GM12878 (cell line): Measurements from ENCODE around the gene PRPF6. TPM values are rescaled to one million over a fixed set of nuclear protein-coding genes. Genes with fewer than 3 reads are reported as not detected.

Experiments used
- ATAC-seq: fragments of 200-7000 bp; cut with Tn5 transposase; 3 replicates; pipeline ENCODE4 v1.9.1; 2020; ENCODE audit warnings: mild to moderate bottlenecking, moderate library complexity
- BruUV-seq: library from RNA; stranded (reverse); fragments of 400-500 nt; replicated peaks from 2 replicates; lab custom pipeline; 2021; lab: Mats Ljungman, UMichigan
- CTCF ChIA-PET: fragments of 300-600 bp; sonication (Branson Sonifier 250); formaldehyde crosslinking; extraction: SDS; loops from one replicate; lab custom pipeline; 2021; ENCODE audit warnings: inconsistent platforms; lab: Yijun Ruan, JAX
- POLR2A ChIA-PET: fragments of 350-600 bp; formaldehyde crosslinking; extraction: SDS; loops from one replicate; lab custom pipeline; 2021; ENCODE audit warnings: inconsistent platforms; lab: Charles Lee
- RAD21 ChIA-PET: fragments of 300-600 bp; sonication (Branson Sonifier 250); formaldehyde crosslinking; loops from one replicate; lab custom pipeline; 2023; ENCODE audit warnings: antibody characterized with exemption; ENCODE audit not compliant: unreplicated experiment; lab: Charles Lee
- SMC1A ChIA-PET: fragments of 300-600 bp; sonication (Branson Sonifier 250); formaldehyde crosslinking; loops from one replicate; lab custom pipeline; 2023; ENCODE audit not compliant: unreplicated experiment, uncharacterized antibody; lab: Charles Lee
- DNase-seq: peaks from one replicate; pipeline ENCODE4 v3.0.0-alpha.2; 2011; ENCODE audit warnings: low read depth, low spot score
- FAIRE-seq: peaks from 3 replicates; lab custom pipeline; 2011; peaks lifted over from hg19 to GRCh38; lab: Jason Lieb, UNC
- H2AFZ ChIP-seq: 2 replicates; pipeline ENCODE4 v1.6.0; 2011; ENCODE audit warnings: low read depth, low read length, control low read depth; ENCODE audit not compliant: control insufficient read depth
- H3K27ac ChIP-seq: 2 replicates; pipeline ENCODE4 v1.5.1; 2011; ENCODE audit warnings: control low read depth; ENCODE audit not compliant: control insufficient read depth, insufficient read depth
- H3K27me3 ChIP-seq, 2 experiments: replicated peaks in 1 of 2; 2 replicates each; pipeline versions ENCODE4 v1.6.0 to v1.6.1; 2011; ENCODE audit warnings: low read length in 1 of 2; ENCODE audit not compliant: control insufficient read depth in 2 of 2, insufficient read depth in 2 of 2
- H3K36me3 ChIP-seq, 2 experiments: 2 replicates each; pipeline ENCODE4 v1.5.1; 2011; ENCODE audit warnings: low read length in 1 of 2; ENCODE audit not compliant: control insufficient read depth in 2 of 2, insufficient read depth in 2 of 2
- H3K4me1 ChIP-seq: 2 replicates; pipeline ENCODE4 v1.6.1; 2011; ENCODE audit warnings: mild to moderate bottlenecking, low read length, moderate library complexity, mixed read lengths; ENCODE audit not compliant: control insufficient read depth, insufficient read depth
- H3K4me2 ChIP-seq: 2 replicates; pipeline ENCODE4 v1.6.0; 2011; ENCODE audit warnings: control low read depth; ENCODE audit not compliant: control insufficient read depth, insufficient read depth
- H3K4me3 ChIP-seq: fragments of 200-600 bp; sonication (generic); 2 replicates; pipeline ENCODE4 v1.5.1; 2016
- H3K79me2 ChIP-seq: 2 replicates; pipeline ENCODE4 v1.6.0; 2011; ENCODE audit warnings: low read length; ENCODE audit not compliant: control insufficient read depth, insufficient read depth
- H3K9ac ChIP-seq: 2 replicates; pipeline ENCODE4 v1.8.0; 2011; ENCODE audit warnings: low read length, control low read depth, mixed read lengths; ENCODE audit not compliant: control insufficient read depth, insufficient read depth
- H3K9me3 ChIP-seq: replicated peaks from 3 replicates; pipeline ENCODE4 v1.5.1; 2011; ENCODE audit warnings: mild to moderate bottlenecking, low read length; ENCODE audit not compliant: control insufficient read depth, insufficient read depth
- H4K20me1 ChIP-seq: 2 replicates; pipeline ENCODE4 v1.6.0; 2011; ENCODE audit not compliant: control insufficient read depth, insufficient read depth
- BHLHE40 ChIP-seq, 2 experiments: fragments of 450-650 bp in 1 of 2; IDR thresholded peaks; 2 replicates each; pipeline ENCODE4 v1.6.1; 2011 to 2017; ENCODE audit warnings: low read depth in 2 of 2, borderline replicate concordance in 1 of 2, improper control_type of control experiment in 1 of 2, low read length in 1 of 2, mild to moderate bottlenecking in 1 of 2
- CBX5 ChIP-seq: sonication (generic); IDR thresholded peaks from 2 replicates; pipeline ENCODE4 v1.6.1; 2016; ENCODE audit warnings: low read depth, moderate library complexity, mild to moderate bottlenecking, inconsistent platforms
- GATAD2B ChIP-seq: fragments of 450-650 bp; conservative IDR thresholded peaks from 2 replicates; pipeline ENCODE4 v1.6.1; 2017; ENCODE audit warnings: low read depth, mild to moderate bottlenecking, moderate library complexity
- MEF2B ChIP-seq: fragments of 450-650 bp; IDR thresholded peaks from 2 replicates; pipeline ENCODE4 v1.6.1; 2018; ENCODE audit warnings: mild to moderate bottlenecking, moderate library complexity; ENCODE audit not compliant: partially characterized antibody, poor library complexity, severe bottlenecking
- MLLT1 ChIP-seq: fragments of 450-650 bp; IDR thresholded peaks from 2 replicates; pipeline ENCODE4 v1.6.1; 2016; ENCODE audit warnings: mild to moderate bottlenecking
- NR2F1 ChIP-seq: fragments of 450-650 bp; conservative IDR thresholded peaks from 2 replicates; pipeline ENCODE4 v1.6.1; 2017; ENCODE audit warnings: mild to moderate bottlenecking
- PAX5 ChIP-seq: IDR thresholded peaks from 2 replicates; pipeline ENCODE4 v1.6.1; 2011; ENCODE audit warnings: low read depth, low read length, borderline replicate concordance
- RUNX3 ChIP-seq: IDR thresholded peaks from 2 replicates; pipeline ENCODE4 v1.6.1; 2012; ENCODE audit warnings: low read length, inconsistent platforms
- TCF7 ChIP-seq: IDR thresholded peaks from 2 replicates; pipeline ENCODE4 v1.6.1; 2014; ENCODE audit warnings: antibody characterized with exemption, borderline replicate concordance
- ZNF687 ChIP-seq: fragments of 450-650 bp; IDR thresholded peaks from 2 replicates; pipeline ENCODE4 v1.6.1; 2017; ENCODE audit warnings: mild to moderate bottlenecking, moderate library complexity
- WGBS: methylation state at CpG from one replicate; pipeline ENCODE4 v1.1.6; 2016; ENCODE audit warnings: low lambda C conversion rate; ENCODE audit not compliant: insufficient replicate concordance, insufficient coverage; ENCODE audit errors: missing lambda C conversion rate; 5-methylcytosine and 5-hydroxymethylcytosine counted together
- in situ Hi-C: fragments of 300-500 bp; cut with MboI; formaldehyde crosslinking; loops from 9 replicates; pipeline ENCODE4 v1.14.3; 2018; ENCODE audit warnings: mixed read lengths
- intact Hi-C: fragments of 100-400 bp; cut with micrococcal nuclease; formaldehyde crosslinking; loops from one replicate; pipeline ENCODE4 v1.14.2; 2022; ENCODE audit not compliant: unreplicated experiment
- polyA plus RNA-seq, 11 experiments: library from polyadenylated mRNA; depleted of rRNA in 4 of 11; unstranded in 6 of 11; stranded (reverse) in 5 of 11; fragments of >200 nt; fragmentation: Nextera tagmentation in 4 of 11; fragmentation: Illumina TruSeq in 1 of 11; extraction: Ambion mirVana in 4 of 11; extraction: Trizol in 1 of 11; gene quantifications; 1 replicate in 1 of 11; 2 replicates in 10 of 11; pipeline versions ENCODE4 v1.2.1 to v1.2.3, GENCODE V29; 2011 to 2016; ENCODE audit warnings: inconsistent platforms in 2 of 11, missing spikeins in 2 of 11, low read depth in 1 of 11
- total RNA-seq, 4 experiments: library from RNA; depleted of rRNA in 3 of 4; stranded (reverse); fragments of >200 nt in 3 of 4; fragmentation: Illumina TruSeq in 1 of 4; extraction: Trizol in 1 of 4; gene quantifications; 2 replicates each; pipeline versions ENCODE4 v1.2.1 to v1.2.3, GENCODE V29; 2013 to 2021

PRPF6 gene
- total and polyA plus RNA-seq, 10 of the 15 experiments (the other 5 are each of a cell fraction or from before 2014, with no cell fraction given), result 5.0 to 102 (median 71.3) TPM

- TF ChIP-seq TCF7 (no peak), MLLT1 (0 out of 2 replicates have a peak, but pooled peaks have one; percentile 18)
- TF ChIP-seq, all 136 proteins: peak for 1
- Histone ChIP-seq H3K4me3 (no peak overlapping the region), H4K20me1 (no peaks in the 10 kb centered on the region), H3K79me2 (peaks cover 18% of the 10 kb centered on the region), H3K27ac (0 out of 2 replicates have a peak overlapping the region, but pooled peaks have one; percentile 33), H3K9ac (no peak overlapping the region), H3K27me3 (no peaks in the 10 kb centered on the region), H3K9me3 (peaks cover 32% of the 10 kb centered on the region), H2AFZ (no peak overlapping the region), H3K4me1 (peaks cover 17% of the 10 kb centered on the region), H3K4me2 (no peak overlapping the region), H3K36me3 (peaks cover 39 to 61% of the 10 kb centered on the region in 2 experiments)
- no TSS peak for BruUV-seq
- SMC1A ChIA-PET, result interaction anchor here (1.0 to 2.9 kb wide), 2 partner anchors 27 to 109 kb away, joined by 3 to 9 read pairs; partner anchors contain the start of gene SAMD10
- RAD21 ChIA-PET, result interaction anchor here (1.1 to 1.8 kb wide), 3 partner anchors 26 to 33 kb away, joined by 3 to 6 read pairs (median 5); partner anchors contain the start of gene PRPF6
- intact Hi-C loops, result no loop called here
- POLR2A ChIA-PET, result interaction anchor here (1.4 to 2.5 kb wide), 2 partner anchors 24 to 50 kb away, joined by 3 to 12 read pairs; partner anchors contain the start of gene UCKL1
- no peak for FAIRE-seq
- CTCF ChIA-PET, result interaction anchor here (1.0 kb wide), 1 partner anchor 32 kb away, joined by 3 read pairs; no protein-coding TSS in a partner anchor
- 88% methylated on average over 10 of the region's 10 CpGs for whole genome bisulfite sequencing
- no peak for DNase-seq
- in situ Hi-C loops, result no loop called here
- no peak for ATAC-seq
Observed at GRCh38 chr20:64006490-64006889, 25.6 kb downstream of the PRPF6 start.

- BruUV-seq, result no TSS peak
- Histone ChIP-seq H3K36me3 (peaks cover 36 to 59% of the 10 kb centered on the region in 2 experiments), H4K20me1 (no peaks in the 10 kb centered on the region), H3K4me3 (no peak overlapping the region), H3K79me2 (peaks cover 18% of the 10 kb centered on the region), H3K27me3 (no peaks in the 10 kb centered on the region), H3K9me3 (peaks cover 33% of the 10 kb centered on the region), H3K27ac (0 out of 2 replicates have a peak overlapping the region, but pooled peaks have one; percentile 33), H3K4me2 (no peak overlapping the region), H3K9ac (no peak overlapping the region), H3K4me1 (peaks cover 18% of the 10 kb centered on the region), H2AFZ (no peak overlapping the region)
- SMC1A ChIA-PET, result interaction anchor here (0.6 to 2.9 kb wide), 4 partner anchors 8 to 110 kb away, joined by 3 to 9 read pairs (median 3); partner anchors contain the start of gene SAMD10
- CTCF ChIA-PET, result no interaction called here
- RAD21 ChIA-PET, result interaction anchor here (1.1 to 1.8 kb wide), 3 partner anchors 26 to 33 kb away, joined by 3 to 6 read pairs (median 5); partner anchors contain the start of gene PRPF6
- no peak for DNase-seq
- peak; percentile 57 for ATAC-seq
- WGBS, result 73% methylated on average over 3 of the region's 3 CpGs
- in situ Hi-C loops, result no loop called here
- intact Hi-C loops, result no loop called here
- POLR2A ChIA-PET, result interaction anchor here (0.9 to 2.5 kb wide), 3 partner anchors 24 to 51 kb away, joined by 3 to 12 read pairs (median 3); partner anchors contain the start of gene UCKL1
- FAIRE-seq, result no peak
- TF ChIP-seq CBX5 (no peak), NR2F1 (peak; percentile 40; the same call in 1 of the 2 replicates), GATAD2B (peak; percentile 47; the same call in 1 of the 2 replicates), PAX5 (0 out of 2 replicates have a peak, but pooled peaks have one; percentile 42), ZNF687 (peak; percentile 59; the same call in 1 of the 2 replicates), MEF2B (peak; percentile 54), BHLHE40 (IDR thresholded peaks at IDR 0.05; ENCODE audit: borderline replicate concordance in 1 of 2, low read depth in 2 of 2, low read length in 1 of 2) (peak in 1 of 2 experiments; percentile 49; a peak in 1 of 4 replicates), RUNX3 (0 out of 2 replicates have a peak, but pooled peaks have one; percentile 13)
Observed at GRCh38 chr20:64006902-64007301, 26.0 kb downstream of the PRPF6 start.
